Posterior vena cava (tissue), 2 donors: ENCODE measurements around the gene MOB1B. TPM values are rescaled to one million over a fixed set of nuclear protein-coding genes. Genes with fewer than 3 reads are reported as not detected.

Experiments used
- DNase-seq: peaks from one replicate; pipeline ENCODE4 v3.0.0-alpha.2; 2020; ENCODE audit warnings: low spot score
- intact Hi-C, 2 donors: fragments of 100-400 bp; cut with DNase I; formaldehyde crosslinking; loops; one replicate each; pipeline versions ENCODE4 v1.14.1 to v1.14.2; 2022 to 2023
- total RNA-seq, 2 donors: library from RNA; stranded (reverse); fragmentation: NEBNext Ultra II Directional; extraction: Animal tissue kit (Norgen Biotek cat#: 25700); gene quantifications; one replicate each; pipeline ENCODE4 v1.2.1, GENCODE V29; 2021
- donor health status: DM: yes; HTN: yes; CAD: no.
- donor health status: DM: yes; HTN: yes; CAD: no.

The MOB1B gene
- total RNA-seq, 2 donors from 2014 or later, result 21.8 to 29.1 TPM

- intact Hi-C loops, result no loop called here
- no peak for DNase-seq
These were observed 6.9 kb downstream of the MOB1B start for GRCh38 chr4:70908993-70909556.

DNA sequence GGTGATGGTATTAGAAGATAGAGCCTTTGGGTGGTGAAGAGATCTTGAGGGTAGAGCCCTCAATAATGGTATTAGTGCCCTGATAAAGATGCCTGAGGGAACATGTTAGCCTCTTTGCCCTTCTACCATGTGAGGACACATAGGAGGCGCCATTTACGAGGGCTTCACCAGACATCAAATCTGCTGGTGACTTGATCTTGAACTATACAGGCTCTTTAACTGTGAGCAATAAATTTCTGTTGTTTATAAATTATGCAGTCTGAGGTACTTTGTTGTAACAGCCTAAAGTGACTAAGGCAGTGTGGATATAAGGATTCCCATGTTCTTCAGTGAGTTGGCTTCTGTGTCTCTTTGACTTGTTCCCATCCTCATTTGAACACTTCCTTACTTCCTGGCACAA, 11.8 kb downstream of the MOB1B start:
- intact Hi-C loops, result no loop called here
- no peak for DNase-seq

- intact Hi-C loops, result no loop called here
- no peak for DNase-seq
These were observed 12.5 kb downstream of the MOB1B start for GRCh38 chr4:70914631-70915030.

- no peak for DNase-seq
- intact Hi-C loops, result no loop called here
These were observed 13.1 kb downstream of the MOB1B start for GRCh38 chr4:70915036-70915815.

GRCh38 chr4:70915874-70916559, 13.8 kb downstream of the MOB1B start:
- intact Hi-C loops, result no loop called here

GRCh38 chr4:70920592-70920991, 18.4 kb downstream of the MOB1B start:
- DNase-seq, result no peak
- intact Hi-C loops, result loop anchor here in 1 of 2 donors (1.0 kb wide), 1 partner anchor 11 kb away; no protein-coding TSS in a partner anchor

More at GRCh38 chr4:70915874-70916559, 13.8 kb downstream of the MOB1B start:
- DNase-seq, result no peak

GRCh38 chr4:70925418-70925817, 23.2 kb downstream of the MOB1B start:
- intact Hi-C loops, result no loop called here

GRCh38 chr4:70925899-70926635, 23.9 kb downstream of the MOB1B start:
- no peak for DNase-seq
- intact Hi-C loops, result no loop called here

More at GRCh38 chr4:70925418-70925817, 23.2 kb downstream of the MOB1B start:
- DNase-seq, result no peak

DNA sequence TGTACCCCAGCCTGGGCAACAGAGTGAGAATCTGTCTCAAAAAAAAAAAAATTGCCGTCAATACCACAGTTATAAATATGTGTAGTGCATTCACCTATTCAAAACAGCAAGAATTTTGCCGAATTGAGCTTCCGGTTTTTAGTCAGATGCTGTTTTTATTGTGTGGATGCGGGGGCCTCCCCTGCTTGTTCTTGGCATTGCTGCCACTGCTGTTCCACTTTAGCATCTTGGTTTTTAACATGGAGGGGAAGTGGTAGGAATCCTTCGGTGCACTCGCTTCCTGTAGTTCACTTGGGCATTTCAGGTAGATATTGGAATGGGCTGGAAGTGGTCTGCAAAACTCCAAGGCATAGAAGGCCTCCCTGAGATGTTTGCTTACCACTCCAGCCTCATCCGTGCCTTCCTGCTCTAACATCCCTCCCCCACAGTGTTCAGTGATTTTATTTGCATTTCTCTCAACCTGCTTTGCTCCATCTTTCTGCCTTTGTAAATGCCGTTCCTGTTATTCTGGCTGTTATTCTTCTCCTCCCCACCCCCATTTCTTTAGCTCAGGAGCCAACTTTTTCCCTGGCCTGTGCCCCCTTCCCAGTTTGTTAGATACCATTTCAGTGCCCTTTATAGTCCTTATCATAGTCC, 25.5 kb downstream of the MOB1B start:
- intact Hi-C loops, result no loop called here
- no peak for DNase-seq

DNA sequence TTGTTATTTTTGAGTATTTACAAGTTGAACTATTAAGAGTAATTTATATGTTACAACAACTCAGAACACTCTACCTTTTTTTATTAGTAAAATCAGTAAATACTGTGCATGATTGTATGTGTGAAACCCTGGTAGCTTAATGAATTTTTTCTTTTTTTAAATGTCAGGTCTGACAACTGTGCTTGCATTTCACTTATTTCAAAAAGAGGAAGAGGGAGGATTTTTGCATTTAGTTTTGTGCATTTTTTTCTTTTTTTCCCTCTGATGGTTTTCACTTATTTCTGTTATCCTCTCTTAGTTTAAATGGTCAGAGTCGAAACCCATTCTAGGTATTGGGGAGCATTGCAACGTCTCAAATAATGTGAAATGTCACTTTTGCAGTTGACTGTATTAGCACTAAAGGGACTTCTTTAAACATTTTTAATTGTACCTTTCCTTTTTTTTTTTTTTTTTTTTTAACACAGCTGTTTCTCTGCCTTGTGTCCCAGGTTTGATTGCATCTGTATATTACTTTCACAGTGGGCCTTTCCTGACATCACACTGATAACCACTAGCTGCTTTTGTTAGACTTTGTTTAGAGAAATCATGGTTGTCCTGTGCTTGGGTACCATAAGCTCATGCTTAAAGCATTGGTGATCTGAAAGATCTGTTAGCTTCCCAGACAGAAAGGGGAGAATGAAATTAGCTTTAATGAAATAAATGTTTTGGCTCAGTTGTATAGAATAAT, 28.5 kb downstream of the MOB1B start:
- DNase-seq, result no peak
- intact Hi-C loops, result loop anchor here in 1 of 2 donors (1.0 kb wide), 1 partner anchor 10 kb away; no protein-coding TSS in a partner anchor

DNA sequence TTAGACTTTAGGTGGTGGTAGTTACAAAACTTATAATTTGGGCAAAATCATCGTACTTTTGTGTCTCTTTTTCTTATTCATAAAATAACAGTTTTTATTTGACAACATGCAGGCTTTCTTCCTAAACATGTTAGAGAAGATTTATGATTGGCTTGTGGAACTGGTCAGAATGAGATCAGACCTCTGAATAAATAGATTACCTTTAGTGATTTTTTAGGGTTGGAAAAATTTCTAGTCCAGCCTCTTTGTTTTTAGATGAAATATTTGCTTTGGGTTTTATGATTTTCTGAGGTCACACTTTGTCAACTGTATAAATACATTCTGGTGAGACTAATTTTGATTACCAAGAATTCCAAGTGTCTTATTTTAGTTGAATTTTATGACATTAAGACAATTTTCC, 29.2 kb downstream of the MOB1B start:
- intact Hi-C loops, result loop anchor here in 1 of 2 donors (1.0 kb wide), 1 partner anchor 11 kb away; no protein-coding TSS in a partner anchor
- DNase-seq, result no peak

- no peak for DNase-seq
- intact Hi-C loops, result no loop called here
These were observed 30.8 kb downstream of the MOB1B start for GRCh38 chr4:70932984-70933383.

DNA sequence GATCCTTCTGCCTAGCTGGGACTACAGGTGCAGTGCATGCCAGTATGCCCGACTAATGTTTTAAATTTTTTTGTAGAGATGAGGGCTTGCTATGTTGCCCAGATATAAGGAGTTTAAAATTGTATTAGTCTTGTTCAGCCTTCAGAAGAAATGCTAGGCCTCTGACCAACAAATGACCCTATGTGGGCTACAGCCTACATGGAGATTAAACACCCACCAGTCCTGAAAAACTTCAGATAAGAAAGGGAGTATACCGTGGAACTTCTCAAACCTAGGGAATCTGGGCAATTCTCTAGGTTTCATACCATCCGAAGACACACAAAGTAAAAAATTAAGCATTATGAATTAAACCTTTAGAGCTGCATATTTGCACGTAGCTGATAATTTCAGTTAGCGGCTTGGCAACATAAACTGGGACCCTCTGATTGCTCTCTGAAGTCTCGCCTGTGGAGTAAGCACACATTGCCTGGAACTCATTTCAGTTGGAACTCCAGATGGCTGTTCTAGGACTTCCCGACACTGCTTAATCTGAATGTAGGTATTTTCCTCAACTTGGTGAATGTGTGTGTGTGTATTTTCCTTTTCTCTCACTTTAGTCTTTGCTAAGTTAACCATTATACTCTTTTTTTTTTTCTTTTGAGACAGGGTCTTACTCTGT, 33.0 kb downstream of the MOB1B start:
- intact Hi-C loops, result no loop called here
- no peak for DNase-seq

DNA sequence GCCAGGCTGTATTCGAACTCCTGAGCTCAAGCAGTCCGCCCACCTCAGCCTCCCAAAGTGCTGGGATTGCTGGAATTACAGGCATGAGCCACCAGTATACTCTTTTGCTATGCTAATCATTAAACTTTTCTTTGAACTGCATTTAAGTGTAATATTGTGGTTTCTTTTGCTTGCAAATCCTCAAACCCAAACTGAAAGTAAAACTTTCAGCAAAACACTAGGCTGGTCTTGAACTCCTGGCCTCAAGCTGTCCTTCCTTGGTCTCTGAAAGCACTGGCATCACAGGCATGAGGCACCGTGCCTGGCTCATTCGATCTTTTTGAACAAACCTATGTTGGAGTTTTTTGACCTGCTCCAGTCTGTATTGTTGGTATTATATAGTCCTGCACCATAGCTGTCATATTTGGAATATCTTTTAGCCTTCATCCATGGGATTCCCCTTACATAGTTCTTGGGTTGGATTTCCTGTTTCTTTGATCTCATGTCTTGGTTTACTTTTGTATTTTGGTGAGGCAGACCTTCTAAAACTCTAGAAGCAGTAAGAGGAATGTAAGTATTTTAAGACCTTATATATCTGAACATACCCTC, 34.1 kb downstream of the MOB1B start:
- DNase-seq, result no peak
- intact Hi-C loops, result no loop called here

GRCh38 chr4:70938086-70938485, 35.9 kb downstream of the MOB1B start:
- no peak for DNase-seq
- intact Hi-C loops, result no loop called here

- intact Hi-C loops, result no loop called here
- no peak for DNase-seq
These were observed 38.0 kb downstream of the MOB1B start for GRCh38 chr4:70940134-70940533.

- intact Hi-C loops, result no loop called here
- no peak for DNase-seq
These were observed 40.9 kb downstream of the MOB1B start for GRCh38 chr4:70943114-70943513.

DNA sequence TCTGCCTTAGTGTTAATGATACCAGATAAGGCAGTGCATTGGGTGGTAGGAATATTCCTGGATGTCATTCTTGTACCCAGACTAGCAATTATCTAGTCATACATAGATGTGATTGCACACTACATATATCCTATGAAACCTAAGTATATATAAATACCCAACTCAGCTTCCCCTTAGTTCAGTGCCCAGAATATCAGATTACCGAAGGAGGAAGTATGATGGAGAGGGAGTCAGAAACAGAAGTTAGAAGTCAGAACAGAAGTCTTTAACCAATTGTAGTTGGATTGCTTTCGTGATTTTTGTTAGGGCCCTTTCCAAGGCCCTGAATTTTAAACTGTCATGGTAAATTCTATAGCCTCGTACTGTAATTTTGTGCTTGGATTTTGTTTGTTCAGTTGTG, 42.9 kb downstream of the MOB1B start:
- intact Hi-C loops, result no loop called here
- no peak for DNase-seq
